ENCODE measurements around the gene SEL1L2. TPM values are rescaled to one million over a fixed set of nuclear protein-coding genes. Genes with fewer than 3 reads are reported as not detected.

Gene SEL1L2
- total RNA-seq, 1 experiment from 2014 or later, result not detected

DNA sequence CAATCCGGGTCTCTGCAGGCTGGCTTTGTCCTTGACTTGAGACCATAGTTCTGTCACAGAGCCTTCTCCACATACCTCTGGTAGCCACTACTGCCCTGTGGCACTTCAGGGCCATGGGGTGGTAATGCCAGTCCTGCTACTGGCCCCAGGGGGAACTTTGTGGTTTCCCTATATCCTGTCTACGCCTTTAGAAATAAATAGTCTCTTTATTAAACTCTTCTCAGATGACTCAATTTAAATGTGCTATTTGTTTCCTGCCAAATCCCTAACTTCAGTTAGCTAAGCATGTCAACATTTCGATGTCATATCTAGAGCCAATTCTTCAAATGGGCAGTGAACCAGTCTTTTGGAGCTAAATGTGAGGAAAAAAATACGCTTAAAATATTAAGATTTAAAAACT is 60.1 kb downstream of the SEL1L2 start:
- ChIA-PET CTCF (no interaction called here), POLR2A (ENCODE audit: low non-redundant PET) (interaction anchor here (0.8 kb wide), 1 partner anchor 15 kb away, joined by 3 read pairs; no protein-coding TSS in a partner anchor)
- TF ChIP-seq EZH2 (IDR thresholded peaks at IDR 0.05; ENCODE audit: borderline replicate concordance, low read depth, low read length, poor library complexity, severe bottlenecking), result no peak
- TF ChIP-seq, protein P1, sequence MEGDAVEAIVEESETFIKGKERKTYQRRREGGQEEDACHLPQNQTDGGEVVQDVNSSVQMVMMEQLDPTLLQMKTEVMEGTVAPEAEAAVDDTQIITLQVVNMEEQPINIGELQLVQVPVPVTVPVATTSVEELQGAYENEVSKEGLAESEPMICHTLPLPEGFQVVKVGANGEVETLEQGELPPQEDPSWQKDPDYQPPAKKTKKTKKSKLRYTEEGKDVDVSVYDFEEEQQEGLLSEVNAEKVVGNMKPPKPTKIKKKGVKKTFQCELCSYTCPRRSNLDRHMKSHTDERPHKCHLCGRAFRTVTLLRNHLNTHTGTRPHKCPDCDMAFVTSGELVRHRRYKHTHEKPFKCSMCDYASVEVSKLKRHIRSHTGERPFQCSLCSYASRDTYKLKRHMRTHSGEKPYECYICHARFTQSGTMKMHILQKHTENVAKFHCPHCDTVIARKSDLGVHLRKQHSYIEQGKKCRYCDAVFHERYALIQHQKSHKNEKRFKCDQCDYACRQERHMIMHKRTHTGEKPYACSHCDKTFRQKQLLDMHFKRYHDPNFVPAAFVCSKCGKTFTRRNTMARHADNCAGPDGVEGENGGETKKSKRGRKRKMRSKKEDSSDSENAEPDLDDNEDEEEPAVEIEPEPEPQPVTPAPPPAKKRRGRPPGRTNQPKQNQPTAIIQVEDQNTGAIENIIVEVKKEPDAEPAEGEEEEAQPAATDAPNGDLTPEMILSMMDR (conservative IDR thresholded peaks at IDR 0.05; ENCODE audit: low read depth, low read length), result no peak
- H3K9me3 ChIP-seq (ENCODE audit: low read depth, low read length, poor library complexity, severe bottlenecking), result no peaks in the 10 kb centered on the region
- BruUV-seq (replicated peaks), result no TSS peak
- H3K4me3 ChIP-seq (ENCODE audit: low read depth, low read length, poor library complexity, severe bottlenecking), result no peak overlapping the region
- H3K4me1 ChIP-seq (ENCODE audit: insufficient read depth, low read length, poor library complexity, severe bottlenecking), result no peaks in the 10 kb centered on the region
- intact Hi-C loops (cut with micrococcal nuclease; ENCODE audit: unreplicated experiment), result no loop called here
- no peak overlapping the region for H3K27ac ChIP-seq (ENCODE audit: low read depth, low read length, poor library complexity, severe bottlenecking)
- DNase-seq (ENCODE audit: low spot score), result no peak
- no peaks in the 10 kb centered on the region for H3K27me3 ChIP-seq (replicated peaks; ENCODE audit: insufficient read depth, low read depth, low read length, poor library complexity)
- H3K36me3 ChIP-seq (ENCODE audit: insufficient read depth, low read length, poor library complexity, severe bottlenecking), result no peaks in the 10 kb centered on the region

GRCh38 chr20:13929836-13930235 is 60.6 kb downstream of the SEL1L2 start:
- no TSS peak for BruUV-seq (replicated peaks)
- Histone ChIP-seq H3K9me3 (ENCODE audit: low read depth, low read length, poor library complexity, severe bottlenecking) (no peaks in the 10 kb centered on the region), H3K4me1 (ENCODE audit: insufficient read depth, low read length, poor library complexity, severe bottlenecking) (no peaks in the 10 kb centered on the region), H3K27me3 (replicated peaks; ENCODE audit: insufficient read depth, low read depth, low read length, poor library complexity) (no peaks in the 10 kb centered on the region), H3K36me3 (ENCODE audit: insufficient read depth, low read length, poor library complexity, severe bottlenecking) (no peaks in the 10 kb centered on the region), H3K27ac (ENCODE audit: low read depth, low read length, poor library complexity, severe bottlenecking) (no peak overlapping the region), H3K4me3 (ENCODE audit: low read depth, low read length, poor library complexity, severe bottlenecking) (no peak overlapping the region)
- intact Hi-C loops (cut with micrococcal nuclease; ENCODE audit: unreplicated experiment), result no loop called here
- no peak for DNase-seq (ENCODE audit: low spot score)
- ChIA-PET CTCF (no interaction called here), POLR2A (ENCODE audit: low non-redundant PET) (no interaction called here)
- TF ChIP-seq EZH2 (IDR thresholded peaks at IDR 0.05; ENCODE audit: borderline replicate concordance, low read depth, low read length, poor library complexity, severe bottlenecking), result no peak
- TF ChIP-seq, protein P1 (conservative IDR thresholded peaks at IDR 0.05; ENCODE audit: low read depth, low read length), result no peak

- no peaks in the 10 kb centered on the region for H3K36me3 ChIP-seq (ENCODE audit: insufficient read depth, low read length, poor library complexity, severe bottlenecking)
- H3K27me3 ChIP-seq (replicated peaks; ENCODE audit: insufficient read depth, low read depth, low read length, poor library complexity), result no peaks in the 10 kb centered on the region
- TF ChIP-seq EZH2 (IDR thresholded peaks at IDR 0.05; ENCODE audit: borderline replicate concordance, low read depth, low read length, poor library complexity, severe bottlenecking), result no peak
- TF ChIP-seq, protein P1 (conservative IDR thresholded peaks at IDR 0.05; ENCODE audit: low read depth, low read length), result no peak
- BruUV-seq (replicated peaks), result no TSS peak
- intact Hi-C loops (cut with micrococcal nuclease; ENCODE audit: unreplicated experiment), result no loop called here
- no peak for DNase-seq (ENCODE audit: low spot score)
- H3K4me3 ChIP-seq (ENCODE audit: low read depth, low read length, poor library complexity, severe bottlenecking), result no peak overlapping the region
- ChIA-PET CTCF (no interaction called here), POLR2A (ENCODE audit: low non-redundant PET) (no interaction called here)
- H3K27ac ChIP-seq (ENCODE audit: low read depth, low read length, poor library complexity, severe bottlenecking), result no peak overlapping the region
- H3K9me3 ChIP-seq (ENCODE audit: low read depth, low read length, poor library complexity, severe bottlenecking), result no peaks in the 10 kb centered on the region
- H3K4me1 ChIP-seq (ENCODE audit: insufficient read depth, low read length, poor library complexity, severe bottlenecking), result no peaks in the 10 kb centered on the region
Measured at GRCh38 chr20:13928901-13929300, 61.5 kb downstream of the SEL1L2 start.

Data from A673 (cell line).